Motor neuron (in vitro differentiated cells): Measurements from ENCODE around the gene CHST1. TPM values are rescaled to one million over a fixed set of nuclear protein-coding genes. Genes with fewer than 3 reads are reported as not detected.

Experiments used
- ATAC-seq, 8 experiments: fragments of 200-7000 bp; cut with Tn5 transposase; replicated peaks in 6 of 8; 2 replicates each; pipeline ENCODE4 v1.8.0; 2021; ENCODE audit warnings: mild to moderate bottlenecking in 8 of 8, moderate library complexity in 8 of 8
- H3K27ac ChIP-seq, 2 donors: fragments of 250-450 bp; sonication (Bioruptor Pico); 2 replicates each; pipeline ENCODE4 v1.9.0; 2021; ENCODE audit warnings: antibody characterized with exemption in 2 of 2, mild to moderate bottlenecking in 2 of 2, moderate library complexity in 1 of 2
- H3K4me1 ChIP-seq, 2 donors: fragments of 250-450 bp; sonication (Bioruptor Pico); replicated peaks in 1 of 2; 2 replicates each; pipeline ENCODE4 v1.6.1; 2021; ENCODE audit warnings: antibody characterized with exemption in 2 of 2, mild to moderate bottlenecking in 2 of 2, moderate library complexity in 1 of 2
- H3K4me3 ChIP-seq, 5 donors: fragments of 250-450 bp; sonication (Bioruptor Pico); 2 replicates each; pipeline ENCODE4 v1.9.0; 2021; ENCODE audit warnings: antibody characterized with exemption in 5 of 5, mild to moderate bottlenecking in 5 of 5, moderate library complexity in 4 of 5
- WGBS, 10 experiments: fragments of 450-650 bp; shearing (Covaris generic); methylation state at CpG; one replicate each; pipeline ENCODE4 v1.0.0; 2022; 5-methylcytosine and 5-hydroxymethylcytosine counted together
- in situ Hi-C, 9 experiments: fragments of 400-800 bp; cut with MboI; loops; one replicate each; pipeline ENCODE4 v1.15.0; 2021; ENCODE audit warnings: low sequenced_read_pairs in 9 of 9, low pct_unique_long_range_greater_than_20kb in 2 of 9; ENCODE audit not compliant: unreplicated experiment in 9 of 9
- total RNA-seq, 8 experiments: library from RNA; unstranded; fragments of 300-600 nt; gene quantifications; 2 replicates each; pipeline versions ENCODE4 v1.2.3 to v1.2.4, GENCODE V29; 2022

Gene CHST1
- total RNA-seq, 8 experiments from 2014 or later, result 0.42 to 9.0 (median 2.6) TPM

GRCh38 chr11:45670386-45671135 lies 5.1 kb upstream of the CHST1 start:
- peak in 4 of 8 experiments; percentile 8 to 32 (median 20) for ATAC-seq
- WGBS, 10 experiments, result 30 to 100% (median 67%) methylated on average over 1 to 6 of the region's 14 CpGs; no CpG with 5 or more reads in 3 of the 10 experiments

GRCh38 chr11:45669956-45670355 lies 4.5 kb upstream of the CHST1 start:
- WGBS, 10 experiments, result 0 to 100% (median 52%) methylated on average over 1 to 2 of the region's 4 CpGs; no CpG with 5 or more reads in 5 of the 10 experiments
- H3K4me1 ChIP-seq, result peaks cover 0 to 2% of the 10 kb centered on the region in 2 donors
- no peak for ATAC-seq
- H3K27ac ChIP-seq, result no peak overlapping the region
- in situ Hi-C loops, result loop anchor here in 4 of 9 experiments (25.0 kb wide), 2 partner anchors 283 to 308 kb away; no protein-coding TSS in a partner anchor
- H3K4me3 ChIP-seq, result no peak overlapping the region

More at GRCh38 chr11:45670386-45671135, 5.1 kb upstream of the CHST1 start:
- Histone ChIP-seq H3K4me3 (no peak overlapping the region), H3K4me1 (peaks cover 0 to 2% of the 10 kb centered on the region in 2 donors), H3K27ac (no peak overlapping the region)
- in situ Hi-C loops, result loop anchor here in 4 of 9 experiments (25.0 kb wide), 2 partner anchors 283 to 308 kb away; no protein-coding TSS in a partner anchor

GRCh38 chr11:45669146-45669545 lies 3.7 kb upstream of the CHST1 start:
- whole genome bisulfite sequencing, 10 experiments, result 60 to 100% (median 94%) methylated on average over 1 to 3 of the region's 3 CpGs; no CpG with 5 or more reads in 4 of the 10 experiments
- Histone ChIP-seq H3K4me3 (no peak overlapping the region), H3K4me1 (peaks cover 2 to 6% of the 10 kb centered on the region in 2 donors), H3K27ac (no peak overlapping the region)
- in situ Hi-C loops, result loop anchor here in 4 of 9 experiments (25.0 kb wide), 2 partner anchors 282 to 307 kb away; no protein-coding TSS in a partner anchor
- no peak for ATAC-seq

GRCh38 chr11:45667929-45668680 lies 2.7 kb upstream of the CHST1 start:
- 20 to 100% (median 78%) methylated on average over 1 to 5 of the region's 5 CpGs for WGBS, 10 experiments

GRCh38 chr11:45666648-45667642 lies 1.5 kb upstream of the CHST1 start:
- no peak for ATAC-seq
- Histone ChIP-seq H3K27ac (no peak overlapping the region), H3K4me1 (peaks cover 24 to 28% of the 10 kb centered on the region in 2 donors), H3K4me3 (no peak overlapping the region)
- in situ Hi-C loops, result loop anchor here in 4 of 9 experiments (25.0 kb wide), 2 partner anchors 280 to 305 kb away; no protein-coding TSS in a partner anchor
- WGBS, 10 experiments, result 0 to 100% (median 55%) methylated on average over 1 to 7 of the region's 12 CpGs; no CpG with 5 or more reads in 2 of the 10 experiments

More at GRCh38 chr11:45667929-45668680, 2.7 kb upstream of the CHST1 start:
- in situ Hi-C loops, result loop anchor here in 4 of 9 experiments (25.0 kb wide), 2 partner anchors 281 to 306 kb away; no protein-coding TSS in a partner anchor
- Histone ChIP-seq H3K4me1 (peaks cover 12 to 16% of the 10 kb centered on the region in 2 donors), H3K4me3 (no peak overlapping the region), H3K27ac (no peak overlapping the region)
- no peak for ATAC-seq

- Histone ChIP-seq H3K27ac (no peak overlapping the region), H3K4me1 (peaks cover 32 to 37% of the 10 kb centered on the region in 2 donors), H3K4me3 (peak overlapping the region in 4 of 5 donors; percentile 46 to 52 (median 49))
- peak in 7 of 8 experiments; percentile 1 to 37 (median 7) for ATAC-seq
- in situ Hi-C loops, result loop anchor here in 4 of 9 experiments (25.0 kb wide), 2 partner anchors 279 to 304 kb away; no protein-coding TSS in a partner anchor
- WGBS, 10 experiments, result 60 to 72% methylated on average over 1 to 4 of the region's 10 CpGs; no CpG with 5 or more reads in 8 of the 10 experiments
These were observed 668 bp upstream of the CHST1 start for GRCh38 chr11:45665933-45666647.

GRCh38 chr11:45664376-45665205 lies 831 bp downstream of the CHST1 start:
- Histone ChIP-seq H3K27ac (no peak overlapping the region), H3K4me1 (peaks cover 42 to 46% of the 10 kb centered on the region in 2 donors), H3K4me3 (peak overlapping the region; percentile 39 to 52 (median 49))
- in situ Hi-C loops, result loop anchor here in 4 of 9 experiments (25.0 kb wide), 2 partner anchors 277 to 302 kb away; no protein-coding TSS in a partner anchor
- peak; percentile 3 to 30 (median 20) for ATAC-seq
- 0% methylated on average over 1 to 3 of the region's 76 CpGs; no CpG with 5 or more reads in 8 of the 10 experiments for WGBS, 10 experiments

- peak in 4 of 8 experiments; percentile 2 to 18 (median 4) for ATAC-seq
- Histone ChIP-seq H3K4me1 (peaks cover 48 to 50% of the 10 kb centered on the region in 2 donors), H3K27ac (no peak overlapping the region), H3K4me3 (peak overlapping the region; percentile 39 to 52 (median 49))
- 0 to 80% (median 24%) methylated on average over 1 to 9 of the region's 13 CpGs; no CpG with 5 or more reads in 3 of the 10 experiments for WGBS, 10 experiments
- in situ Hi-C loops, result loop anchor here in 4 of 9 experiments (25.0 kb wide), 2 partner anchors 276 to 301 kb away; no protein-coding TSS in a partner anchor
These were observed 1.7 kb downstream of the CHST1 start for GRCh38 chr11:45663486-45664375.

GRCh38 chr11:45662665-45663485 lies 2.5 kb downstream of the CHST1 start:
- ATAC-seq, result peak; percentile 53 to 78 (median 60)
- Histone ChIP-seq H3K27ac (no peak overlapping the region), H3K4me1 (peaks cover 54% of the 10 kb centered on the region in 2 donors), H3K4me3 (no peak overlapping the region)
- 0 to 80% (median 33%) methylated on average over 1 to 7 of the region's 14 CpGs; no CpG with 5 or more reads in 4 of the 10 experiments for WGBS, 10 experiments
- in situ Hi-C loops, result loop anchor here in 4 of 9 experiments (25.0 kb wide), 2 partner anchors 276 to 301 kb away; no protein-coding TSS in a partner anchor
